HG03064 (cell line): ENCODE data around the gene NEK7.
"Not testable (repeated sequence)": the region's sequence is repeated elsewhere in the genome, so short reads cannot be mapped to it uniquely, and the experiment has no call there.

ENCODE experiments used
- ATAC-seq: cut with Tn5 transposase; IDR thresholded peaks from one replicate; pipeline ENCODE4 v1.9.1; 2021; ENCODE audit warnings: low read depth; ENCODE audit not compliant: unreplicated experiment

NEK7 gene

GRCh38 chr1:198199105-198199504 lies 42.3 kb downstream of the NEK7 start:
- peak; percentile 52 for ATAC-seq

- ATAC-seq, result peak; percentile 89
Measured at GRCh38 chr1:198201956-198202784, 45.4 kb downstream of the NEK7 start.

GRCh38 chr1:198203434-198203833 lies 46.6 kb downstream of the NEK7 start:
- ATAC-seq, result no peak

GRCh38 chr1:198205016-198205684 lies 48.4 kb downstream of the NEK7 start:
- ATAC-seq, result no peak

- ATAC-seq, result no peak
Measured at GRCh38 chr1:198206292-198206691, 49.5 kb downstream of the NEK7 start.

GRCh38 chr1:198211696-198212095 lies 54.9 kb downstream of the NEK7 start:
- ATAC-seq, result no peak

- ATAC-seq, result no peak
Measured at GRCh38 chr1:198212126-198212525, 55.3 kb downstream of the NEK7 start.

- ATAC-seq, result no peak
Measured at GRCh38 chr1:198212675-198213074, 55.9 kb downstream of the NEK7 start.

- ATAC-seq, result no peak
Measured at GRCh38 chr1:198214924-198215323, 58.1 kb downstream of the NEK7 start.

GRCh38 chr1:198220428-198220827 lies 63.6 kb downstream of the NEK7 start:
- ATAC-seq, result no peak

GRCh38 chr1:198227010-198227409 lies 70.2 kb downstream of the NEK7 start:
- ATAC-seq, result not testable (repeated sequence)

- ATAC-seq, result not testable (repeated sequence)
Measured at GRCh38 chr1:198227454-198227853, 70.7 kb downstream of the NEK7 start.

GRCh38 chr1:198228925-198229324 lies 72.1 kb downstream of the NEK7 start:
- no peak for ATAC-seq

GRCh38 chr1:198231779-198232178 lies 75.0 kb downstream of the NEK7 start:
- no peak for ATAC-seq

- ATAC-seq, result no peak
Measured at GRCh38 chr1:198232378-198232777, 75.6 kb downstream of the NEK7 start.

GRCh38 chr1:198232940-198233675 lies 76.3 kb downstream of the NEK7 start:
- ATAC-seq, result no peak

GRCh38 chr1:198234520-198235251 lies 77.9 kb downstream of the NEK7 start:
- ATAC-seq, result no peak

- ATAC-seq, result no peak
Measured at GRCh38 chr1:198238121-198238520, 81.3 kb downstream of the NEK7 start.

- ATAC-seq, result no peak
Measured at GRCh38 chr1:198241553-198241952, 84.8 kb downstream of the NEK7 start.

GRCh38 chr1:198244772-198245171 lies 88.0 kb downstream of the NEK7 start:
- ATAC-seq, result no peak

- no peak for ATAC-seq
Measured at GRCh38 chr1:198245379-198245778, 88.6 kb downstream of the NEK7 start.
